GM11168 (cell line): ENCODE results near the gene KIF6.
"Not testable (repeated sequence)": the region's sequence is repeated elsewhere in the genome, so short reads cannot be mapped to it uniquely, and the experiment has no call there.

ENCODE experiments used
- in situ Hi-C: fragments of 300-500 bp; cut with MboI; formaldehyde crosslinking; loops from one replicate; pipeline ENCODE4 v1.12.0; 2022; ENCODE audit warnings: low sequenced_read_pairs; ENCODE audit not compliant: unreplicated experiment

Gene KIF6

GRCh38 chr6:39714802-39715201 is 10.4 kb downstream of the KIF6 start:
- in situ Hi-C loops: no loop called here

- in situ Hi-C loops: no loop called here
These were observed 17.1 kb downstream of the KIF6 start for GRCh38 chr6:39707962-39708683.

DNA sequence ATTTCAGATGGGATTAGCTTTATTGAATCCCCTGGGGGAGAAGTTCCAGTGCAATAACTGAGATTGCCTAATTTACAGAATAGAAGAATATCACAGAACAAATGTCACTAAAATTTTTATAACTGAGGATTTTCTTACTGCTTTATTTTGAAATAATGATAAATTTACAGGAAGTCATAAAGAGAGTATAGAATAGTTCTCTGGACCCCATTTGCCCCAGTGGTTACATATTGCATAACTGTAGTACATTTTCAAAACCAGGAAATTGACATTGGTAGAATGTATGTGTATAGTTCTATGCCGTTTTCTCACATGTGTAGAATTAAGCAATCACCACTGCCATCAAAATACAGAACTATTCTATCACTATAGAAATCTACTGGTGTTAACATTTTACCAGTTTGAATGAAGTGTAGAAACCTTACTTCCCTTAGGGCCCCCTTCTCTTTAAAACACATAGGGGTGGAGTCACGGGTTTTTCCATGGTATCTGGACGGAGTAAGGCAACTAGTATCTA is 18.3 kb downstream of the KIF6 start:
- in situ Hi-C loops: no loop called here

GRCh38 chr6:39702265-39702664 is 22.9 kb downstream of the KIF6 start:
- in situ Hi-C loops: no loop called here

DNA sequence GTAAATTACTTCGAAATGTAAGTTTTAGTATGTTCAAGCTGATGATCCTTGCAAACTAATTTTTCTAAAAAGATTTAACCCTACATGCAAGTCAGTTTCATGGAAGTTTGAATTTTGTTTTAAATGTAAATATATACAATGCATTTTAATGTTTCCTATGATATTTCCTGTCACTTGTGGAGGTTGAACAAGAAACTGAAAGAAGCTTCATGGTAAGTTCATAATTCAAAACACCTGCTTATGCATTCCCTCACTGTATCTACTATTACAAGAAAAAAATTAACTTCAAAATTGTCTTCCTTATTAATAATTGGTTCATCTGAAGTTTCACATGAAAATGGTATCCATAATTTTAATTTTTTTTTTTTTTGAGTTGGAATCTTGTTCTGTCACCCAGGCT is 24.8 kb downstream of the KIF6 start:
- in situ Hi-C loops: no loop called here

DNA sequence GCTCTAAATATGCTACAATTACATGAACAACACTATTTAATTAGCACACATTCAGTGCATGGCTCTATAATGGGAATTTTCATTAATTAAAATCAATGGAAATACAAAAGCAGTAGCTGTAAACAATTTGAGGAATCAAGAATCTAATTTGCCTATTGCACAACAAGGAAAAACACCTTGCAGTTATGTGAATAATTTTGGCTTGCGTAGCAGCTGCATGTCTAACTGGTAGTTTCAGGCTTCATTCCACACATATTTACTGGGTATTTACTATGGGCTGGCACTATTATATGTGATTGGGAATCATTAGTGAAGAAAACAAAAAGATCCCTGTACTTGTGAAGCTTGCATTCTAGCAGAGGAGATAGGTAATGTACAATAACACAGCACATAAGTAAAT is 26.4 kb downstream of the KIF6 start:
- in situ Hi-C loops: no loop called here

- in situ Hi-C loops: no loop called here
These were observed 28.0 kb downstream of the KIF6 start for GRCh38 chr6:39696986-39697788.

GRCh38 chr6:39695447-39695846 is 29.8 kb downstream of the KIF6 start:
- in situ Hi-C loops: no loop called here

GRCh38 chr6:39693206-39693605 is 32.0 kb downstream of the KIF6 start:
- in situ Hi-C loops: no loop called here

- in situ Hi-C loops: no loop called here
These were observed 36.7 kb downstream of the KIF6 start for GRCh38 chr6:39688494-39688893.

DNA sequence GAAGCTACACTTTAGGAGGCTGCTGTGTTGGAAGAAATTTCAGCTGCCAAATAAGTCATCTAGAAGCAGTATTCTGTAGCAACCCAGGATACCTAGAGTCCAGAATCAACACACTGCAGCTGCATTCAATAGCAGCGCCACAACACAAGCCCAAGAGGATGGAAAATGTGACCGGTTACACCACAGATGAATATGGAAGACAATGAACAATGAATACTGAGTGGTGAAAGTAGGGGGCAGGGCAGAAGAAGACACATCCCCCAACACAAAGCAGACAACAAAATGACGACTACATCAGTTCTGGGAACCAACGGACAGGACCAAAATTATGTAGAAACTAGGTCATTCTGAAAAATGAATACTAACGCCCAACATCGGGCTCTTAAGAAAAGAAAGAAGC is 38.2 kb downstream of the KIF6 start:
- in situ Hi-C loops: no loop called here

- in situ Hi-C loops: no loop called here
These were observed 39.3 kb downstream of the KIF6 start for GRCh38 chr6:39685938-39686337.

- in situ Hi-C loops: no loop called here
These were observed 39.8 kb downstream of the KIF6 start for GRCh38 chr6:39685489-39685826.

GRCh38 chr6:39684790-39685488 is 40.3 kb downstream of the KIF6 start:
- in situ Hi-C loops: no loop called here

DNA sequence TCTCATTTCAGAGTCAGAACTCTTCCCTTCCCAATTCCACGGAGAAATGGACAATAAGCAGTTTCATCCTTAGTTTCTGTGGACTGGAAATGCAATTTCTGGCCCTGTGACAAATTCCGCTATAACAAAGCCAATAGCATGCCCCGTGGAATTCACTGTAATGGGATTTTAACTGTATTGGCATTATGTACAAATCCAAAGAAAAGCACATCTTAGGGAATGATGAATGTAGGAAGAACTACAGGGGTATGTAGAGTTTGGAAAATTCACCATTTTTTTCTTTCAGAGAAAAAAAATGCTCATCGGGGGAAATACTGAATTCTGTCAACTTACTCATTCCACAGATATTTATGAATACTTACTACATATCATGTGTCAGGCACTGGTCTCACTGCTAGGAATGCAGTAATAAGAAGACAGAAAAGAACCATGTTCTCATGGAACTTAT is 43.5 kb downstream of the KIF6 start:
- in situ Hi-C loops: no loop called here

DNA sequence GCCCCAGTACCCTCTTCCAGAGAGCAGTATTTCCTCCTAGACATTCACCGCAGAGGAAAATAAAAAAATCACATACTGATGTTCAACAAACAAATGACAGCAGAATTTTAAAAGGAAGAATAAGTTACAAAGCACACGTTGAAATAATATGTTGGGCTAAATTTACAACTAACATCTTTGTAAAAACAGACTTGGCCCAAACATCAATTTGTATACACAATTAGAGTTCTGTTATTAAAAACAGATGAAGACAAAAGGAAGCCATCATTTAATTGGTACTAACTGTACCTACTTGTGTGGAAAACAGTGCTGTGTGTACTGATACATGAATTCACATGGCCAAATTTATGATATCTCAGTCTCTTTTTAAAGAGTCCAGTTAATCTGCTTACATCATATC is 46.3 kb downstream of the KIF6 start:
- in situ Hi-C loops: no loop called here

- in situ Hi-C loops: not testable (repeated sequence)
These were observed 47.9 kb downstream of the KIF6 start for GRCh38 chr6:39677318-39677717.

- in situ Hi-C loops: no loop called here
These were observed 54.7 kb downstream of the KIF6 start for GRCh38 chr6:39670519-39670918.

DNA sequence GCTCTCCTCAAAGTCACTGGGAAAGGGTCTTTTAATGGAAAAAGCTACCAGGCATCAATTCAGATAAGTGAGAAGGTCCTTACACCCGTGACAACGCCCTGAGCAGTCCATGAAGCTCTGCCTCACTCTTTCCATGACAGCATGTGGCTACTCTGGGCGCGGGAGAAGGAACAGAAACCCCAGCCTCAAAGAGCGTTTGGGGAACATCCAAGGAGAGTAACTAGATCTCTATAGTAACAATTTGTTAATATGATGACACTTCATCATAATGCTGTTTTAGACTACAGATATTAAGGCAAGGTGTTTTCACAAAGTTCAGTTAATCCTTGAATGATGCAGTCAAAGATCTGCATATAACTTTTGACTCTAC is 55.2 kb downstream of the KIF6 start:
- in situ Hi-C loops: no loop called here

- in situ Hi-C loops: no loop called here
These were observed 55.8 kb downstream of the KIF6 start for GRCh38 chr6:39669207-39669972.
